GM10266 (cell line): Measurements from ENCODE around the gene PTP4A1.

Experiments
- DNase-seq: peaks from one replicate; pipeline ENCODE4 v3.0.0; 2012; ENCODE audit errors: extremely low spot score
- CTCF ChIP-seq: IDR thresholded peaks from 2 replicates; pipeline ENCODE4 v1.5.1; 2012; ENCODE audit warnings: mild to moderate bottlenecking, low read depth; ENCODE audit not compliant: control insufficient read depth, insufficient read depth; ENCODE audit errors: missing control alignments

PTP4A1 gene

GRCh38 chr6:63576147-63576772 lies 4.0 kb downstream of the PTP4A1 start:
- no peak for DNase-seq

DNA sequence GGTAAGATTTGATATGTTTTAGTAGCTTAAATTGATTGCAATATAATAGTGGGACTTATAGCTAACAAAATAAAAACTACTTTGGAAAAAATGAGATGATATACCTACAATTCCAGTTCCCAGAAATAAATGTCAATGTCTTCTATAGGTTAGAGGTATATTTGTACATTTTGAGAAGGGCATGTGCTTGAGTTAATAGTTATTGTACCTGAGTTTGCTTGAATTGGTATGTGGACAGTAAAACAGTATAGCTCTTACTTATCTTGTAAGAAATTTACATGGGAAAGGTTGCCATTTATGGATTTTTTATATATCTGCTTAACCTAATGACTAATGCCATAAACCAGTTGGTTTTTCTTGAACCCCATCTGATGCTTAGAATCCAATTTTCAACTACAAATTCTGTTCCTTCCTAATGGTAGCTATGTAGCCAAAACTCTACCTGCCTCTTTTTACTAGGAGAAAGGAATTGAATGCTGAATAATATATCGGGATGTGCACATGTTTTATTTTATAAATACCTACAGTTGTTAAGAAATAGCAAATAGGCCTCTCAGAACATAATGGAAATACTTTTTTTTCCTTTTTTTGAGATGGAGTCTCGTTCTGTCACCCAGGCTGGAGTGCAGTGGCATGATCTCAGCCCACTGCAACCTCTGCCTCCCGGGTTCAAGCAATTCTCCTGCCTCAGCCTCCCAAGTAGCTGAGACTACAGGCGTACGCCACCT lies 4.9 kb downstream of the PTP4A1 start:
- no peak for TF ChIP-seq CTCF
- DNase-seq: no peak

More at GRCh38 chr6:63576147-63576772, 4.0 kb downstream of the PTP4A1 start:
- TF ChIP-seq CTCF: no peak

DNA sequence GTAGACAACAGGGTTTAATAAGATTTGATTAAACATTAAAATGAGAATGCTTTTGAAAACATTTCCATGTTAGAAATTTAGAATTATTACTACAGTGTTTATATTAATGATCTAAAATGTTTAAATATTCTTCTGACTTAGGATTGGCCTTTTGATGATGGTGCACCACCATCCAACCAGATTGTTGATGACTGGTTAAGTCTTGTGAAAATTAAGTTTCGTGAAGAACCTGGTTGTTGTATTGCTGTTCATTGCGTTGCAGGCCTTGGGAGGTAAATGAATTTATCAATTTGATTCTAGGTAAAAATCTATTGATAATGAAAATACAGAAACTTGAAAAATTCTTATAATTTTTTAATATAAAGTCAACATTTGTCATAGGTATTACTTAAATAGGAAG lies 6.5 kb downstream of the PTP4A1 start:
- no peak for TF ChIP-seq CTCF
- no peak for DNase-seq

GRCh38 chr6:63579937-63580703 lies 7.8 kb downstream of the PTP4A1 start:
- no peak for TF ChIP-seq CTCF
- DNase-seq: no peak

GRCh38 chr6:63580704-63580961 lies 8.4 kb downstream of the PTP4A1 start:
- no peak for DNase-seq
- no peak for TF ChIP-seq CTCF

GRCh38 chr6:63581355-63582013 lies 9.2 kb downstream of the PTP4A1 start:
- TF ChIP-seq CTCF: no peak
- no peak for DNase-seq

- TF ChIP-seq CTCF: no peak
- DNase-seq: no peak
Observed at GRCh38 chr6:63582579-63583231, 10.4 kb downstream of the PTP4A1 start.
